NCI-H345 (cell line): ENCODE data around the gene MNX1.

ENCODE experiments used
- DNase-seq: peaks from one replicate; lab custom pipeline; 2025; lab: John Stamatoyannopoulos, UW

The MNX1 gene

DNA sequence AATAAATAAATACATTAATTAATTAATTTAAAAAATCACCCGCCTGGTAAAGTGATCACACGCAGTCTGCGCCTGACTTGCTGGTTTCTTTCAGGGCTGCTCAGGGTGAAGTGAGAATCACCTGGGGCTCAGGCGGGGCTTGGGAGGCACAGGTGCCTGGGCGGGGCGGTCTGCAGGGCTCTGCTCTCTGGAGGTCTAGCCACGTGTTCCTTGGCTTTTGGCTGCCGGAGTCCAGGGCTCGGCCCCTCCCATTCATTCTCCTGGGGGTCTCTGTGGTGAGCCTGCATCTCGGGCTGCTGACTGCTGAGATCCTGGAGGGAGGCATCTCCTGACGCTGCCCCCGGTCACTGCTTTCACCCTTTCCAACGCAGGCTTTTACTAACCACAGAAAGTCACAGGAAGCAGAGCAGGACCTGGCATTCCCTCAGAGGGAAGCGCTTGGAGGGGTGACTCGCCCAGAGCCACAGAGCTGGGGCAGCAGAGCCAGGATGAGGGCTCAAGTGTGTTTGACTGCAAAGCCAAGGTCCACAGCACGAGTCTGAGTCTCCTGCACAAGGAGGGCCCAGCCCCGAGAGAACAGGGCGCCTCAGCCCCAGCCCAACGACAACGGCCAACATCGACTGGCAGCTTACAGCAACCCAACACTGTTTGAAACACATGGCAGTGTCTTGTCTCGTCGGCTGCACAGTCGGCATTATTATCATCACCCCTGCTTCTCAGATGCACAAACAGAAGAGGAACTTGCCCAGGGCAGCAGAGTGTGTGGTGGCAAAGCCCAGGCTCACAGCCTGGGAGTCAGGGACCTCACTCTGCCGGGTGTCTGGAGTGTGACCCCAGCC, 22.4 kb upstream of the MNX1 start:
- no peak for DNase-seq

- no peak for DNase-seq
These were observed 21.7 kb upstream of the MNX1 start for GRCh38 chr7:157032128-157032527.

DNA sequence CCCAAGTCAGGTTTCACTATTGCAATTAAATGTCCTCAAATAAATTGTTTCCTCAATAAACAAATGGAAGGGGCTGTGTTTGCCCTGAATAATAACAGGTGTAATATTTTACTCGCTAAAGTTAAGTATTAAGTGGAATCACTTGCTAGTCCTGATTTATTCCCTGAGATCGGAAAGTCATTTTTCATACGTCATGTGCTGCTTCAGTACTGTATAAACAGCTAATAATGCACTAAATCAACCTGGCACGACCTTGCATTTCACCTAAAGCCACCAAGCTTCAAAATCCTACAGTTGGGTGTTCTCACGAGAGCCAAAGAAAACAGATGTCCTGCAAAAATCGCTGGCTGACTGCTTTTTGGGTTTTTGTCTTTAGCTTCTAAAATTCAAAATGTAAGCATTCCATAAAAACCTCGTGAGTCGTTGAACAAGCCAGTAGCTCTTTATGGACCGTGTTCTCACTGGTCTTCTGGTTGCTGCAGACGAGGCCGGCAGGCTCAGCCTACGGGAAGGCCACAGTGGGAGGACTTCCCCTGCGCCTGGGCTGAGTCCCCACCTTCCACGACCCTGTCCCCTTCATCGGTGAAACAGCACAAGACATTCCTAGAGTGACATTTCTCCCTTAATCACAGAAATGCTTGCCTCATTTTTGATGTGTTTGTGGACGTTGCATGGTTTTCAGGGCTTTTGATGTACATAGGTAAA, 17.9 kb upstream of the MNX1 start:
- DNase-seq = no peak

GRCh38 chr7:157027568-157028198, 17.2 kb upstream of the MNX1 start:
- no peak for DNase-seq

GRCh38 chr7:157024716-157025115, 14.3 kb upstream of the MNX1 start:
- no peak for DNase-seq

- no peak for DNase-seq
These were observed 13.1 kb upstream of the MNX1 start for GRCh38 chr7:157023589-157023905.

DNA sequence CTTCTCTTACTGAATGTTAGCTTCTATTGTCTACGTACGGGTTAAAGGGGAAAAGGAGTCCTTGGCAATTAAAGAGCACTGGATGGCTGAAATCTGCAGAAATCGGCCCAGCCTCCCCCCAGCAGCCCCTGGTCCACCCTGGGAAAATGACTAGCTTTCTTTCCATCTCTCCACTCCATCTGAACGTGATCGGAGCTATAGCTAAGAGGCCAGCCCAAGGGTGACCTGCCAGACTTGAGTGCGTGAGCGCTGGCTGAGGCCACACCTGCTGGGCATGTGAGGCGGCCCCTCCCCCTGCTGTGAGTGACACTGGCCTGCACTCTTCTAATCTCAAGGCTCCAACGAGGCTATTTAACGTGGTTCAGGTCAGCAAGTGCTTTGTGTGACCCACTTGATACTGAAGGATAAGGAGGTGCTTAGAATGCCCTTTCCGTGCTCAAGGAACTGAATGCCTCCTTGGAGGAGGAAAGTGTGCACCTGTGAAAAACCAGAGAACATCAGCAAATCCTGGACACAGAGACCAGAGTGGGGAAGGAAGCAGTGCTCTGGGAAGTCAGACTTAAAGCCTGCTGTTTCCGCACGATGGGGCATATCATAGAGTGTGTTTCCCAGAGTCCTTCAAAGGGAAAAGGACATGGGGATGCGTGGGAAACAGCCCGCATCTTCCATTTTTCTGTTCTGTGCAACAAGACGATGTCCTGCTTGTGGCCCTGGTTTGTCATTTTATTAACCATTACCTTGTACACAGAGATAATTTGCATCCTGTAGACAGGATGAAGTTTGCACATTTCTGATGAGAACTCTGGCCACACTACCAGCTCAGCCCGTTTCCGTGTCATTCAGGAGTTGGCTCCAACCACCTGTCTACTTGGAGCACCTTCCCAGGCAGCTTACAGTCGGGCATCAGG, 12.5 kb upstream of the MNX1 start:
- DNase-seq = no peak

DNA sequence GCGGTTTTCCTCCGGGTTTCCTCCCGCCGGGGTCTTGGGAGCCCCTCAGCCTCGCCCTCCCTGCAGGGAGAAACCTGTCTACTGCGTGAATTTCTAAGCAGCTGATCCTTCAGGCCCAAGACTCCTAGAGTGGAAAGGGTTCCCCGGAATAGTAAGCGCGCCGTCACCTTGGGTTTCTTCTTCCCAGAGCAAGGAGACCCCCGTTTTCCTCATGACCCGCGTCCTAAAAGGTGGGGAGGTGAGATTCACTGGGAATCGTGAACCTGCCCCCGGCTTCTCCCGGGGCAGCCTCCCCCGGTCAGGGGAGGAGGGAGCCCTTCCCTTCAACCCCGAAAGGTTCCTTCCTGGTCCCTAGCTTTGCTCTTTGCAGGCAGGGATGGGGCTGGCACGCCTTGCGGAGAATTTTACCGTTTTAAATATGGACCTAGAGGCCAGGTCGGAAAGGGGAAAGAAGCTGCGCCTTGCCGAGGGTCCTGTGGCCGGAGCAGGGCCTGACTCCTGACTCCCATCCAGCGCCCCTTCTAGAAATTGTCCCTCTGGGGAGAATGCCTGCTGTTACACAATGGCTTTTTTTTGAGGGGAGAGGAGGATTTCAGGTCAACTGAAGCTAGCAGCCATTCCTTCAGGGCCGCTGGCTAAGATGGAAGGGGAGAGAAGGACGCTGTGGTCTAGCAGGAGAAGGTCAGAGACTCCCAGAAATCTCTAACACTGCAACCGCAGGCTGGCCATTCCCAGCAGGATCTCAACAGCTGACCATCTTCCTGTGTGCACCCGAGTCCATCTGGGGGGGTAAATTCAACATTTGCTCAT, 11.6 kb upstream of the MNX1 start:
- no peak for DNase-seq

- DNase-seq = no peak
These were observed 10.8 kb upstream of the MNX1 start for GRCh38 chr7:157021071-157021870.

DNA sequence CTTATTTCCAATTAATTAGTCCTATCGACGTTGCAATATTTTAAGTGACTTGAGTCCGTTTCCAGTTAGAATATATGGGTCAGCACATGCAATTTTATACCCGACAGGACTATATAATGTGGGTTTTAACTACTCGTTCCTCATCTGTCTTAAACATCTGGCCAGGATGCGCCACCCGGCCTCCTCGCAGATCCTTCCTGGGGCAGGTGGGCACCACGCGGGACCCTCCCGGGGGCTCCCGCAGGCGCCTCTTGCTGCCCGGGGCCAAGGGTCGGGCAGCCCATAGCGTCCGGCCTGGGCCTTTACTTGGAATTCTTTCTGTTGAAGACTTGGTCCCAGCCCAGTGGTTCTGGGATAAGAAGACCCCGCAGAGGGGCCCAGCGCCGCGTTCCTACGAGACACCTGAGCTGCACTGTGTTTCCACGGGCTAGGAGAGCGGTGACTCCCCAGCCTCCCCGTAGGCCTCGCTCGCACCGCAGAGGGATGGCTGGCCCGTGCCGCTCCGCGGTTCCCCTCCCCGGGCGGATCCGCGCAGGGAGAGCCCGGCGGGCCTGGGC, 10.1 kb upstream of the MNX1 start:
- DNase-seq = no peak

DNA sequence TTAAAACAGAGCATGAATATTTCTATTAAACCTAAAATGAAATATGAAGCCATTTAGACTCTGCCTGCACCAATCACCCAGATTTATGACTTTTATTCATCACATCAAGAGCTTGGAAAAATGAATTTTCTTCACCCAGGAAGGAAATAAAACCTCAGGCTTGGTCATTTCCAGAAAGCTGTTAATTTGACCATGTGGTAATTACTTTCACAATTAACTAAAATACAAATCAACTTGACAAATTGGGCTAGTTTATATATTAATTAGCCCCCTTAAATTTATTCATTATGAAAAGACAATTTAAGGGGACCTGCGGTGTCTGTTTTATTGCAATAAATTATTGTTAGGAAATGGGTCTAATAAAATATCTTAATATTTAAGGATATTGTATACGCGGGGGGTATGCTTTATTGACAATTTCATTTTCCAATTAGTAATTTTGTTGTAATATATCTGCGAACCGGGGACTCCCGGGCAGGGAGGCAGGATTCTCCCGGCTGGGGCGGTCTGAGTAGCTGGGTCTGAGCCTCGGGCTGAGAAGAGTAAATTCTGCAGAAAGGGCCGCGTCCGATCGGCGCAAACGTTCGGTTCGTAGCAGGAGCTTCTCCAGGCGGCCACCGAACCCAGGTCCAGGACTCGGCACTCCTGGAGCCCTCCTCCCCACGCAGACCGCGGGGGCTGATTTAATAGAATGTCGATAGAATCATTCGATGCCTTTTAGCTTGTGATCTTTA, 9.4 kb upstream of the MNX1 start:
- DNase-seq = no peak

DNA sequence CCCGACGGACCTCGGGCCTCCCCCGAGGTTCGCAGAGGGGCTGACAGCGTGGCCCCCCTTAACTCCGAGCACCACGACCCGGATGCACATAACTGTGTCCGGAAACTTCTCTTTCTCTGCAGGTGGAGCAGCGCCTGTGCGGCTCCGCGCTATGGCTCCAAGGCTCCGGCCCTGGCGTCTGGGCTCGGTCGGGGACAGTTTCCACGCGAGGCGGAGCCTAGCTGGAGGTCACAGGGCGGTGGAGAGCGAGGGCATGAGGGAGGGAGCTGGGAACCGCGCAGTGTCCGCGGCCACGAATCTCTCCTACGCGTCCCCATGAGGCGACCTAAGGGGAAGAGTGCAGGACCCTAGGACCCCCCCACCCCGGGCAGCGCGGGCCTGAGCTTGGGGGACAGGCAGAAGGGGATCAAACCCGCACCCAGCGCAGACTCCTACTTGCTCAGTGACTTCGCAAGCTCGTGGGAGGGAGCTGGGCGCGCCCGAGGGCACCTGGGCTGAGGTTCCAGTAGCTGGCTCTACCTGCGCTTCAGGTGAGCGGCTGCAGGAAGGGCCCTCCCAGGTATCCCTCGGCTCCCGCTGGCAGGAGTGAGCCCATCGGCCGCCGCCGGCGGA, 8.6 kb upstream of the MNX1 start:
- DNase-seq = no peak

DNA sequence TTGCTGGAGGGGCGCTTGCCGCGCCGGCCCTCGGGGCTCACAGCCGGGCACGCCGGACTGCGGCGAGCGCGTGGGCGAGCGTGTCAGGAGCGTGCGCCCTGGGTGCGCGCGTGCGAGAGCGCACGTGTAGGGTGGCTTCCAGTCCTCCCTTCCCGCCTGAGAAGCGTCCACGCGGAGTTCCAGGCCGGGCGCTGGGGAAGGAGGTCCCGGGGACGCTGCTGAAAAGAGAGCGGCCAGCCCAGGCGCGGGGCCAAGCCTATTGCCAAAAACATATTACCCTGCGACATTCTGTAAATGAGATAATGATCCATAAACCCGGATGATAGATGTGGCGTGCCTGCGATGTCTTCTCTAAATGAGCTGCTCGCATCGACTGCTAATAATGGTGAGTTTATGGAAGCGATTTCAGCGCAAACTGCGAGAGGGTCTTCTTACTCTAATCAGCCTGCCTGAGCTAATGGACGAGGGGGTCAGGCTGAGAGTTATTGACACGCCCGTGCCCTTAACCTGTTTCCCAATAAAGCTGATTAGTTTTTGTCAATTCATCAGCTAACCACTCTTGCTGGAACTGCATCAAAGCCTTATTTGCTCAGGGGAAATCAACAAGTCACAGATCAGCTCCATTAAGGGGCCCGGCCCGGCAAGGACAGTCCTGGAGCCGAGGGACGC, 8.0 kb upstream of the MNX1 start:
- no peak for DNase-seq

DNA sequence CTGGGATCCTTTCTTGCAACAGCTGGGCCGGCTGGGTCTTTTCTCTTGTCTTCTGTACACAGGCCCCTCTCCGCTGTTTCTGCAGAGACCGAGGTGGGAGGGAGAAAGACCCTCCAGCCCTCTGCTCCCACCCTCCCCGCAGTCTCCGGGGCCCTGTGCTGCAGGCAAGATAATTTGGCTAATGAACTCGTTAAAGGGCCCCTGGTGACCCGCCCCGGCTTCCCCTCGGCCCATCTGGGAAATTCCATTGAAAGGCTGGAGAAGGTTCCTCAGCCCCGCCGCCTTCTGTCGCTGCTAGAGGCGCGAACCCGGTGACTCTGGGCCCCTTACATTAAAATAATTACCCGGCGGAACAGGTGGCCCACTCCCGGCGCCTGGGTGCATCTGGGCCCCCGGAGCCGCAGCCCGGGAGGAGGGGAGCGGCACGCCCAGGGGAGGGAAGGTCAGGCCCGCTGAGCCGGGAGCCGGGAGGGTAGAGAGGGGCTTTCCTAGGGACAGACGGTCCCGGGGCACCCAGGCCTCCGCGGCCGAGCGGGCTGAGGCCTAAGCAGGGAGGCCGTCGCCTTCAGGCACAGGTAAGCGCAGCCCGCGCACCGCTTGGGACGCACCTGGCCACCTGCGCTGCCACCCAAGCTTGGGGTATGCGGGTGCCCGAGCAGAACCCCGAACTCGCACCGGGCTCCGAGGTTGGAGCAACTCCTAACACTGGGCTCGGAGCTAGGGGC, 7.3 kb upstream of the MNX1 start:
- DNase-seq = no peak

- DNase-seq = no peak
These were observed 6.7 kb upstream of the MNX1 start for GRCh38 chr7:157017149-157017548.

GRCh38 chr7:157016352-157017041, 6.0 kb upstream of the MNX1 start:
- no peak for DNase-seq

DNA sequence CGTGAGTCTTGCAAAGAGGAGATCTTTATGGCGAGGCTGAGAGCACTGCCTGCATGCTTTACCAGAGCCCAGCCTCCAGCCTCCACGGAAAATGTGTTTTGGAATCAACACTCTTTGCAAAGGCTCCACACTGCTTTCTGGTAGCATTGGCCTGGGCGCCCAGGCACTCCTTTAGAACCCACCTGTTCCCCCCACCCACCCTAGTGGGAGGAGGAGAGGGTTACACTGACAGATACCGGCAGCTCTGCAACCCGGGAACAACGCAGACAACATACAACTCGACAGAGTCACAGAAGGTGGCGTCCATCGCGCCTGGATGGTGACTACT, 5.5 kb upstream of the MNX1 start:
- no peak for DNase-seq
